HEK293 (cell line): ENCODE results near the gene CD109.

ENCODE experiments used
- CTCF ChIA-PET: fragments of 350-600 bp; formaldehyde crosslinking; extraction: SDS; loops from one replicate; lab custom pipeline; 2021; ENCODE audit warnings: antibody characterized with exemption; lab: Yijun Ruan, JAX
- POLR2A ChIA-PET: fragments of 300-600 bp; formaldehyde crosslinking; extraction: SDS; loops from one replicate; lab custom pipeline; 2020; ENCODE audit warnings: antibody characterized with exemption, inconsistent platforms; lab: Yijun Ruan, JAX
- H3K27ac ChIP-seq: fragments of 200-500 bp; sonication (Bioruptor generic); 2 replicates; pipeline ENCODE4 v1.5.1; 2014; ENCODE audit warnings: low read depth, low read length, control low read depth, inconsistent platforms; ENCODE audit errors: extremely low read depth
- H3K36me3 ChIP-seq, 2 experiments: fragments of 200-500 bp in 1 of 2; sonication (Bioruptor generic) in 1 of 2; 1 replicate in 1 of 2; 2 replicates in 1 of 2; pipeline ENCODE4 v1.5.1; 2014 to 2017; ENCODE audit warnings: inconsistent platforms in 2 of 2, low read length in 2 of 2; ENCODE audit not compliant: control insufficient read depth in 2 of 2, insufficient read depth in 1 of 2
- H3K4me1 ChIP-seq: fragments of 200-500 bp; sonication (Bioruptor generic); 2 replicates; pipeline ENCODE4 v1.5.1; 2014; ENCODE audit warnings: mild to moderate bottlenecking, low read length, inconsistent platforms; ENCODE audit not compliant: control insufficient read depth, insufficient read depth
- H3K4me3 ChIP-seq: 2 replicates; pipeline ENCODE4 v1.5.1; 2011; ENCODE audit warnings: low read depth, mild to moderate bottlenecking, control low read depth, low read length, moderate library complexity
- H3K9me3 ChIP-seq: fragments of 200-500 bp; sonication (Bioruptor generic); 2 replicates; pipeline ENCODE4 v1.5.1; 2014; ENCODE audit warnings: low read depth, low read length, inconsistent platforms; ENCODE audit not compliant: control insufficient read depth, insufficient read depth
- FEZF1 ChIP-seq: fragments of 450-650 bp; formaldehyde crosslinking; IDR thresholded peaks from 2 replicates; pipeline ENCODE4 v1.5.1; 2016; ENCODE audit warnings: missing biosample characterization, missing genetic modification characterization
- SCRT1 ChIP-seq: fragments of 450-650 bp; formaldehyde crosslinking; IDR thresholded peaks from 2 replicates; pipeline ENCODE4 v1.5.1; 2016; ENCODE audit warnings: missing biosample characterization, missing genetic modification characterization, borderline replicate concordance
- SCRT2 ChIP-seq: fragments of 450-650 bp; formaldehyde crosslinking; IDR thresholded peaks from 2 replicates; pipeline ENCODE4 v1.5.1; 2016; ENCODE audit warnings: missing biosample characterization, missing genetic modification characterization
- SP3 ChIP-seq: fragments of 450-650 bp; formaldehyde crosslinking; IDR thresholded peaks from 2 replicates; pipeline ENCODE4 v1.5.1; 2016; ENCODE audit warnings: missing biosample characterization, missing genetic modification characterization
- TCF7L2 ChIP-seq: IDR thresholded peaks from 2 replicates; pipeline ENCODE4 v1.6.1; 2011; ENCODE audit warnings: low read depth, mild to moderate bottlenecking, inconsistent platforms, low read length, moderate library complexity, borderline replicate concordance
- YY1 ChIP-seq: fragments of 450-650 bp; formaldehyde crosslinking; IDR thresholded peaks from 2 replicates; pipeline ENCODE4 v1.5.1; 2018; ENCODE audit warnings: missing biosample characterization, missing genetic modification characterization
- ZBTB17 ChIP-seq: fragments of 450-650 bp; formaldehyde crosslinking; IDR thresholded peaks from 2 replicates; pipeline ENCODE4 v1.5.1; 2016; ENCODE audit warnings: missing biosample characterization, missing genetic modification characterization
- ZBTB8A ChIP-seq: fragments of 450-650 bp; formaldehyde crosslinking; IDR thresholded peaks from 2 replicates; pipeline ENCODE4 v1.5.1; 2016; ENCODE audit warnings: missing biosample characterization, missing genetic modification characterization
- ZEB2 ChIP-seq: fragments of 450-650 bp; formaldehyde crosslinking; IDR thresholded peaks from 2 replicates; pipeline ENCODE4 v1.5.1; 2016; ENCODE audit warnings: missing biosample characterization, missing genetic modification characterization
- ZNF211 ChIP-seq: fragments of 450-650 bp; formaldehyde crosslinking; IDR thresholded peaks from 2 replicates; pipeline ENCODE4 v1.5.1; 2016; ENCODE audit warnings: low read depth, missing biosample characterization, missing genetic modification characterization
- ZNF221 ChIP-seq: fragments of 450-650 bp; formaldehyde crosslinking; IDR thresholded peaks from 2 replicates; pipeline ENCODE4 v1.5.1; 2017; ENCODE audit warnings: missing biosample characterization, missing genetic modification characterization, borderline replicate concordance
- ZNF510 ChIP-seq: fragments of 450-650 bp; formaldehyde crosslinking; IDR thresholded peaks from 2 replicates; pipeline ENCODE4 v1.5.1; 2018; ENCODE audit warnings: mild to moderate bottlenecking, missing genetic modification characterization, missing biosample characterization; ENCODE audit not compliant: insufficient replicate concordance
- ZNF544 ChIP-seq: fragments of 450-650 bp; formaldehyde crosslinking; IDR thresholded peaks from 2 replicates; pipeline ENCODE4 v1.5.0; 2017; ENCODE audit warnings: missing biosample characterization, missing genetic modification characterization
- ZNF571 ChIP-seq: fragments of 450-650 bp; formaldehyde crosslinking; IDR thresholded peaks from 2 replicates; pipeline ENCODE4 v1.5.0; 2017; ENCODE audit warnings: missing biosample characterization, missing genetic modification characterization
- ZNF677 ChIP-seq: fragments of 450-650 bp; IDR thresholded peaks from 2 replicates; pipeline ENCODE4 v1.5.0; 2018; ENCODE audit warnings: missing biosample characterization, mild to moderate bottlenecking, missing genetic modification characterization, moderate library complexity
- ZSCAN16 ChIP-seq: fragments of 450-650 bp; formaldehyde crosslinking; IDR thresholded peaks from 2 replicates; pipeline ENCODE4 v1.5.1; 2016; ENCODE audit warnings: missing biosample characterization, missing genetic modification characterization
- ZSCAN4 ChIP-seq: fragments of 450-650 bp; formaldehyde crosslinking; IDR thresholded peaks from 2 replicates; pipeline ENCODE4 v1.5.1; 2017; ENCODE audit warnings: missing biosample characterization, missing genetic modification characterization
- TF ChIP-seq, protein P1 (sequence below): fragments of 450-650 bp; formaldehyde crosslinking; IDR thresholded peaks from 2 replicates; pipeline ENCODE4 v1.5.1; 2016; ENCODE audit warnings: missing biosample characterization, missing genetic modification characterization
- TF ChIP-seq, protein P2 (sequence below): fragments of 450-650 bp; formaldehyde crosslinking; IDR thresholded peaks from 2 replicates; pipeline ENCODE4 v1.5.1; 2016; ENCODE audit warnings: missing biosample characterization, missing genetic modification characterization
- TF ChIP-seq, protein P3 (sequence below): fragments of 450-650 bp; formaldehyde crosslinking; IDR thresholded peaks from 2 replicates; pipeline ENCODE4 v1.5.1; 2016; ENCODE audit warnings: missing biosample characterization, missing genetic modification characterization

The CD109 gene

GRCh38 chr6:73800997-73801396 is 105.0 kb downstream of the CD109 start:
- Histone ChIP-seq H3K4me1 (0 out of 2 replicates have a peak, but pooled peaks cover 2% of the 10 kb centered on the region), H3K27ac (no peak overlapping the region), H3K4me3 (no peak overlapping the region), H3K9me3 (no peaks in the 10 kb centered on the region), H3K36me3 (no peaks in the 10 kb centered on the region)
- ChIA-PET CTCF (interaction anchor here (0.5 to 0.7 kb wide), 5 partner anchors 23 to 1497 kb away, joined by 3 to 4 read pairs (median 3); no protein-coding TSS in a partner anchor), POLR2A (no interaction called here)
- TF ChIP-seq ZBTB17 (tag by site-specific recombination) (no peak), ZNF677 (tag by site-specific recombination) (no peak), ZSCAN16 (tag by site-specific recombination) (no peak), ZNF571 (tag by site-specific recombination) (no peak), ZNF544 (tag by site-specific recombination) (no peak)

GRCh38 chr6:73801652-73802268 is 105.8 kb downstream of the CD109 start:
- ChIA-PET CTCF (interaction anchor here (0.7 kb wide), 1 partner anchor 1407 kb away, joined by 4 read pairs; no protein-coding TSS in a partner anchor), POLR2A (no interaction called here)
- H3K9me3 ChIP-seq: no peaks in the 10 kb centered on the region
- H3K4me3 ChIP-seq: no peak overlapping the region
- TF ChIP-seq, protein P1, sequence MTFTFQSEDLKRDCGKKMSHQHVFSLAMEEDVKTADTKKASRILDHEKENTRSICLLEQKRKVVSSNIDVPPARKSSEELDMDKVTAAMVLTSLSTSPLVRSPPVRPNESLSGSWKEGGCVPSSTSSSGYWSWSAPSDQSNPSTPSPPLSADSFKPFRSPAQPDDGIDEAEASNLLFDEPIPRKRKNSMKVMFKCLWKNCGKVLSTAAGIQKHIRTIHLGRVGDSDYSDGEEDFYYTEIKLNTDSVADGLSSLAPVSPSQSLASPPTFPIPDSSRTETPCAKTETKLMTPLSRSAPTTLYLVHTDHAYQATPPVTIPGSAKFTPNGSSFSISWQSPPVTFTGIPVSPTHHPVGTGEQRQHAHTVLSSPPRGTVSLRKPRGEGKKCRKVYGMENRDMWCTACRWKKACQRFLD: no peak
- TF ChIP-seq ZSCAN4 (tag by site-specific recombination) (no peak), ZBTB8A (tag by site-specific recombination) (no peak)
- TF ChIP-seq, protein P2, sequence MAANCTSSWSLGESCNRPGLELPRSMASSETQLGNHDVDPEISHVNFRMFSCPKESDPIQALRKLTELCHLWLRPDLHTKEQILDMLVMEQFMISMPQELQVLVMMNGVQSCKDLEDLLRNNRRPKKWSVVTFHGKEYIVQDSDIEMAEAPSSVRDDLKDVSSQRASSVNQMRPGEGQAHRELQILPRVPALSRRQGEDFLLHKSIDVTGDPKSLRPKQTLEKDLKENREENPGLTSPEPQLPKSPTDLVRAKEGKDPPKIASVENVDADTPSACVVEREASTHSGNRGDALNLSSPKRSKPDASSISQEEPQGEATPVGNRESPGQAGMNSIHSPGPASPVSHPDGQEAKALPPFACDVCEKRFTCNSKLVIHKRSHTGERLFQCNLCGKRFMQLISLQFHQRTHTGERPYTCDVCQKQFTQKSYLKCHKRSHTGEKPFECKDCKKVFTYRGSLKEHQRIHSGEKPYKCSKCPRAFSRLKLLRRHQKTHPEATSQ (tag by site-specific recombination): no peak
- TF ChIP-seq, protein P3, sequence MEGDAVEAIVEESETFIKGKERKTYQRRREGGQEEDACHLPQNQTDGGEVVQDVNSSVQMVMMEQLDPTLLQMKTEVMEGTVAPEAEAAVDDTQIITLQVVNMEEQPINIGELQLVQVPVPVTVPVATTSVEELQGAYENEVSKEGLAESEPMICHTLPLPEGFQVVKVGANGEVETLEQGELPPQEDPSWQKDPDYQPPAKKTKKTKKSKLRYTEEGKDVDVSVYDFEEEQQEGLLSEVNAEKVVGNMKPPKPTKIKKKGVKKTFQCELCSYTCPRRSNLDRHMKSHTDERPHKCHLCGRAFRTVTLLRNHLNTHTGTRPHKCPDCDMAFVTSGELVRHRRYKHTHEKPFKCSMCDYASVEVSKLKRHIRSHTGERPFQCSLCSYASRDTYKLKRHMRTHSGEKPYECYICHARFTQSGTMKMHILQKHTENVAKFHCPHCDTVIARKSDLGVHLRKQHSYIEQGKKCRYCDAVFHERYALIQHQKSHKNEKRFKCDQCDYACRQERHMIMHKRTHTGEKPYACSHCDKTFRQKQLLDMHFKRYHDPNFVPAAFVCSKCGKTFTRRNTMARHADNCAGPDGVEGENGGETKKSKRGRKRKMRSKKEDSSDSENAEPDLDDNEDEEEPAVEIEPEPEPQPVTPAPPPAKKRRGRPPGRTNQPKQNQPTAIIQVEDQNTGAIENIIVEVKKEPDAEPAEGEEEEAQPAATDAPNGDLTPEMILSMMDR (tag by site-specific recombination): no peak
- no peaks in the 10 kb centered on the region for H3K36me3 ChIP-seq
- no peak overlapping the region for H3K27ac ChIP-seq
- H3K4me1 ChIP-seq: 0 out of 2 replicates have a peak, but pooled peaks cover 2% of the 10 kb centered on the region

GRCh38 chr6:73802366-73802765 is 106.4 kb downstream of the CD109 start:
- H3K36me3 ChIP-seq: no peaks in the 10 kb centered on the region
- H3K4me3 ChIP-seq: no peak overlapping the region
- H3K4me1 ChIP-seq: 0 out of 2 replicates have a peak, but pooled peaks cover 2% of the 10 kb centered on the region
- TF ChIP-seq SCRT2 (tag by site-specific recombination): no peak
- no peak for TF ChIP-seq TCF7L2
- no peak for TF ChIP-seq ZNF211 (tag by site-specific recombination)
- TF ChIP-seq ZNF510 (tag by site-specific recombination): no peak
- TF ChIP-seq SP3: no peak
- no peak for TF ChIP-seq SCRT1 (tag by site-specific recombination)
- no peak for TF ChIP-seq ZNF221
- TF ChIP-seq YY1 (tag by site-specific recombination): no peak
- no peak for TF ChIP-seq FEZF1
- TF ChIP-seq ZEB2: no peak
- POLR2A ChIA-PET: no interaction called here
- no peaks in the 10 kb centered on the region for H3K9me3 ChIP-seq
- no peak overlapping the region for H3K27ac ChIP-seq
- CTCF ChIA-PET: interaction anchor here (0.6 to 3.0 kb wide), 6 partner anchors 10 to 1406 kb away, joined by 3 to 20 read pairs (median 4); no protein-coding TSS in a partner anchor
